HEK293T (cell line): ENCODE measurements around the gene MSGN1.

ENCODE experiments used
- BHLHE40 ChIP-seq: fragments of 450-650 bp; IDR thresholded peaks from 2 replicates; pipeline ENCODE4 v1.6.1; 2016; ENCODE audit warnings: mild to moderate bottlenecking, moderate library complexity, borderline replicate concordance
- FOXA1 ChIP-seq: fragments of 450-650 bp; IDR thresholded peaks from 2 replicates; pipeline ENCODE4 v1.6.1; 2016; ENCODE audit warnings: mild to moderate bottlenecking
- FOXK2 ChIP-seq: fragments of 450-650 bp; IDR thresholded peaks from 2 replicates; pipeline ENCODE4 v1.6.1; 2016; ENCODE audit warnings: mild to moderate bottlenecking
- FOXM1 ChIP-seq: fragments of 450-650 bp; IDR thresholded peaks from 2 replicates; pipeline ENCODE4 v1.6.1; 2017; ENCODE audit warnings: mild to moderate bottlenecking, borderline replicate concordance
- L3MBTL2 ChIP-seq: fragments of 450-650 bp; conservative IDR thresholded peaks from 2 replicates; pipeline ENCODE4 v1.6.1; 2016; ENCODE audit warnings: mild to moderate bottlenecking
- NFRKB ChIP-seq: fragments of 450-650 bp; IDR thresholded peaks from 2 replicates; pipeline ENCODE4 v1.6.1; 2016; ENCODE audit warnings: mild to moderate bottlenecking, moderate library complexity
- SP1 ChIP-seq: fragments of 450-650 bp; IDR thresholded peaks from 2 replicates; pipeline ENCODE4 v1.6.1; 2017
- SUZ12 ChIP-seq: fragments of 450-650 bp; IDR thresholded peaks from 2 replicates; pipeline ENCODE4 v1.6.1; 2016; ENCODE audit warnings: mild to moderate bottlenecking
- TF ChIP-seq, protein P1 (sequence below): fragments of 450-650 bp; IDR thresholded peaks from 2 replicates; pipeline ENCODE4 v1.6.1; 2016

DNA sequence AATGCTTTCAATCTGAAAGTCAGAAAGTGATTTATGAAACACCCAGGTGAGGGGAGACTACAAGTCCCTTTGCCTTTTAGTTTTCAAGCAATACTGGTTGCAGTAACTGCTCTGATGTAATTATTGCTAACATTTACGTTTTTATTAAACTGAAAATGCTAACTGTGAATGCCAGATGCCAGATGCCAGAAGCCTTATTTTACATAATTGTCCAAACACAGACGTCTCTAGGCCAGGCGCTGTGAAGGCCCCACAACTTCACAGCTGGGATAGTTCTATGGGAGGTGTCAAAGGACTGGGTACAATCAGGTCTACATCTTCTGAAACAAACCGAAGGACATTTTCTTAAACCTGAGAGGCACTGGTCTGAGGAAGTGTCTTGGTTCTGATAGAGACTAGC, 27.5 kb upstream of the MSGN1 start:
- TF ChIP-seq FOXM1 (no peak), NFRKB (no peak), SUZ12 (no peak), FOXA1 (no peak), SP1 (no peak), FOXK2 (no peak), BHLHE40 (no peak), L3MBTL2 (no peak)
- TF ChIP-seq, protein P1, sequence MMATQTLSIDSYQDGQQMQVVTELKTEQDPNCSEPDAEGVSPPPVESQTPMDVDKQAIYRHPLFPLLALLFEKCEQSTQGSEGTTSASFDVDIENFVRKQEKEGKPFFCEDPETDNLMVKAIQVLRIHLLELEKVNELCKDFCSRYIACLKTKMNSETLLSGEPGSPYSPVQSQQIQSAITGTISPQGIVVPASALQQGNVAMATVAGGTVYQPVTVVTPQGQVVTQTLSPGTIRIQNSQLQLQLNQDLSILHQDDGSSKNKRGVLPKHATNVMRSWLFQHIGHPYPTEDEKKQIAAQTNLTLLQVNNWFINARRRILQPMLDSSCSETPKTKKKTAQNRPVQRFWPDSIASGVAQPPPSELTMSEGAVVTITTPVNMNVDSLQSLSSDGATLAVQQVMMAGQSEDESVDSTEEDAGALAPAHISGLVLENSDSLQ: no peak
